HEK293 (cell line): ENCODE results near the gene SLC10A7.
A peak's percentile ranks its signal among the peaks of the same experiment; 100 is the strongest.

Experiments
- CTCF ChIA-PET: fragments of 350-600 bp; formaldehyde crosslinking; extraction: SDS; loops from one replicate; lab custom pipeline; 2021; ENCODE audit warnings: antibody characterized with exemption; lab: Yijun Ruan, JAX
- POLR2A ChIA-PET: fragments of 300-600 bp; formaldehyde crosslinking; extraction: SDS; loops from one replicate; lab custom pipeline; 2020; ENCODE audit warnings: antibody characterized with exemption, inconsistent platforms; lab: Yijun Ruan, JAX
- H3K27ac ChIP-seq: fragments of 200-500 bp; sonication (Bioruptor generic); 2 replicates; pipeline ENCODE4 v1.5.1; 2014; ENCODE audit warnings: low read depth, low read length, control low read depth, inconsistent platforms; ENCODE audit errors: extremely low read depth
- H3K36me3 ChIP-seq, 2 experiments: fragments of 200-500 bp in 1 of 2; sonication (Bioruptor generic) in 1 of 2; 1 replicate in 1 of 2; 2 replicates in 1 of 2; pipeline ENCODE4 v1.5.1; 2014 to 2017; ENCODE audit warnings: inconsistent platforms in 2 of 2, low read length in 2 of 2; ENCODE audit not compliant: control insufficient read depth in 2 of 2, insufficient read depth in 1 of 2
- H3K4me1 ChIP-seq: fragments of 200-500 bp; sonication (Bioruptor generic); 2 replicates; pipeline ENCODE4 v1.5.1; 2014; ENCODE audit warnings: mild to moderate bottlenecking, low read length, inconsistent platforms; ENCODE audit not compliant: control insufficient read depth, insufficient read depth
- H3K4me3 ChIP-seq: 2 replicates; pipeline ENCODE4 v1.5.1; 2011; ENCODE audit warnings: low read depth, mild to moderate bottlenecking, control low read depth, low read length, moderate library complexity
- H3K9me3 ChIP-seq: fragments of 200-500 bp; sonication (Bioruptor generic); 2 replicates; pipeline ENCODE4 v1.5.1; 2014; ENCODE audit warnings: low read depth, low read length, inconsistent platforms; ENCODE audit not compliant: control insufficient read depth, insufficient read depth
- GFI1B ChIP-seq: fragments of 450-650 bp; formaldehyde crosslinking; IDR thresholded peaks from 2 replicates; pipeline ENCODE4 v1.5.1; 2016; ENCODE audit warnings: missing biosample characterization, missing genetic modification characterization
- KLF16 ChIP-seq: fragments of 450-650 bp; formaldehyde crosslinking; IDR thresholded peaks from 2 replicates; pipeline ENCODE4 v1.5.1; 2017; ENCODE audit warnings: missing biosample characterization, missing genetic modification characterization
- RBAK ChIP-seq: fragments of 450-650 bp; formaldehyde crosslinking; IDR thresholded peaks from 2 replicates; pipeline ENCODE4 v1.5.1; 2016; ENCODE audit warnings: missing biosample characterization, missing genetic modification characterization
- REST ChIP-seq: fragments of 450-650 bp; formaldehyde crosslinking; IDR thresholded peaks from 2 replicates; pipeline ENCODE4 v1.5.1; 2016; ENCODE audit warnings: missing biosample characterization, missing genetic modification characterization
- ZNF121 ChIP-seq: fragments of 450-650 bp; formaldehyde crosslinking; IDR thresholded peaks from 2 replicates; pipeline ENCODE4 v1.5.1; 2016; ENCODE audit warnings: missing biosample characterization, missing genetic modification characterization
- ZNF292 ChIP-seq: fragments of 450-650 bp; formaldehyde crosslinking; IDR thresholded peaks from 2 replicates; pipeline ENCODE4 v1.5.1; 2016; ENCODE audit warnings: low read depth, missing biosample characterization, missing genetic modification characterization, borderline replicate concordance
- ZNF416 ChIP-seq: fragments of 450-650 bp; formaldehyde crosslinking; IDR thresholded peaks from 2 replicates; pipeline ENCODE4 v1.5.1; 2016; ENCODE audit warnings: missing biosample characterization, missing genetic modification characterization
- ZNF473 ChIP-seq: fragments of 450-650 bp; formaldehyde crosslinking; IDR thresholded peaks from 2 replicates; pipeline ENCODE4 v1.5.1; 2017; ENCODE audit warnings: missing biosample characterization, missing genetic modification characterization
- ZNF530 ChIP-seq: fragments of 450-650 bp; formaldehyde crosslinking; IDR thresholded peaks from 2 replicates; pipeline ENCODE4 v1.5.1; 2016; ENCODE audit warnings: low read depth, missing biosample characterization, missing genetic modification characterization
- ZNF558 ChIP-seq: fragments of 450-650 bp; formaldehyde crosslinking; IDR thresholded peaks from 2 replicates; pipeline ENCODE4 v1.5.1; 2016; ENCODE audit warnings: missing biosample characterization, missing genetic modification characterization
- ZNF610 ChIP-seq: fragments of 450-650 bp; formaldehyde crosslinking; IDR thresholded peaks from 2 replicates; pipeline ENCODE4 v1.5.1; 2016; ENCODE audit warnings: missing biosample characterization, missing genetic modification characterization, borderline replicate concordance
- ZNF629 ChIP-seq: fragments of 450-650 bp; formaldehyde crosslinking; IDR thresholded peaks from 2 replicates; pipeline ENCODE4 v1.5.1; 2017; ENCODE audit warnings: missing biosample characterization, missing genetic modification characterization
- ZNF654 ChIP-seq: fragments of 450-650 bp; formaldehyde crosslinking; IDR thresholded peaks from 2 replicates; pipeline ENCODE4 v1.5.1; 2016; ENCODE audit warnings: low read depth, missing biosample characterization, missing genetic modification characterization
- ZSCAN23 ChIP-seq: fragments of 450-650 bp; formaldehyde crosslinking; IDR thresholded peaks from 2 replicates; pipeline ENCODE4 v1.5.1; 2016; ENCODE audit warnings: missing biosample characterization, missing genetic modification characterization
- ZSCAN4 ChIP-seq: fragments of 450-650 bp; formaldehyde crosslinking; IDR thresholded peaks from 2 replicates; pipeline ENCODE4 v1.5.1; 2017; ENCODE audit warnings: missing biosample characterization, missing genetic modification characterization

Gene SLC10A7

GRCh38 chr4:146343199-146343598 is 178.5 kb downstream of the SLC10A7 start (continued):
- TF ChIP-seq KLF16 (tag by site-specific recombination) (no peak), ZNF629 (no peak), ZSCAN4 (no peak)
- TF ChIP-seq, all 188 proteins: peak for 0

GRCh38 chr4:146342600-146343192 is 179.0 kb downstream of the SLC10A7 start:
- Histone ChIP-seq H3K4me1 (no peaks in the 10 kb centered on the region), H3K9me3 (no peaks in the 10 kb centered on the region), H3K36me3 (no peaks in the 10 kb centered on the region), H3K27ac (no peak overlapping the region), H3K4me3 (no peak overlapping the region)
- CTCF ChIA-PET = interaction anchor here (0.6 to 1.8 kb wide), 15 partner anchors 22 to 1292 kb away, joined by 3 to 6 read pairs (median 3); no protein-coding TSS in a partner anchor
- TF ChIP-seq ZSCAN23 (tag by site-specific recombination) (no peak), ZNF610 (tag by site-specific recombination) (no peak), ZNF654 (peak; percentile 43; the same call in 1 of the 2 replicates), REST (tag by site-specific recombination) (no peak)
- POLR2A ChIA-PET = no interaction called here

GRCh38 chr4:146340798-146341197 is 180.9 kb downstream of the SLC10A7 start:
- H3K27ac ChIP-seq = no peak overlapping the region
- ChIA-PET CTCF (interaction anchor here (0.6 to 1.8 kb wide), 8 partner anchors 10 to 756 kb away, joined by 3 to 8 read pairs (median 3); no protein-coding TSS in a partner anchor), POLR2A (no interaction called here)
- H3K9me3 ChIP-seq = no peaks in the 10 kb centered on the region
- H3K4me3 ChIP-seq = no peak overlapping the region
- TF ChIP-seq ZNF292 = no peak
- TF ChIP-seq ZNF654 = peak; percentile 33
- no peak for TF ChIP-seq GFI1B (tag by site-specific recombination)
- no peak for TF ChIP-seq ZNF473
- no peak for TF ChIP-seq ZNF416 (tag by site-specific recombination)
- TF ChIP-seq RBAK (tag by site-specific recombination) = no peak
- TF ChIP-seq ZNF121 = no peak
- peaks cover 7% of the 10 kb centered on the region for H3K4me1 ChIP-seq
- H3K36me3 ChIP-seq = no peaks in the 10 kb centered on the region

GRCh38 chr4:146338512-146338911 is 183.2 kb downstream of the SLC10A7 start:
- Histone ChIP-seq H3K9me3 (no peaks in the 10 kb centered on the region), H3K27ac (no peak overlapping the region), H3K4me3 (no peak overlapping the region), H3K36me3 (no peaks in the 10 kb centered on the region), H3K4me1 (peaks cover 16% of the 10 kb centered on the region)
- ChIA-PET POLR2A (no interaction called here), CTCF (no interaction called here)
- TF ChIP-seq ZNF558 (tag by site-specific recombination) (no peak), ZNF530 (tag by site-specific recombination) (no peak)
